Amniotic epithelial cell (primary cell): ENCODE results near the gene JAZF1.

ENCODE experiments used
- DNase-seq: peaks from one replicate; pipeline ENCODE4 v3.0.0-alpha.2; 2010; ENCODE audit warnings: low read depth

JAZF1 gene

DNA sequence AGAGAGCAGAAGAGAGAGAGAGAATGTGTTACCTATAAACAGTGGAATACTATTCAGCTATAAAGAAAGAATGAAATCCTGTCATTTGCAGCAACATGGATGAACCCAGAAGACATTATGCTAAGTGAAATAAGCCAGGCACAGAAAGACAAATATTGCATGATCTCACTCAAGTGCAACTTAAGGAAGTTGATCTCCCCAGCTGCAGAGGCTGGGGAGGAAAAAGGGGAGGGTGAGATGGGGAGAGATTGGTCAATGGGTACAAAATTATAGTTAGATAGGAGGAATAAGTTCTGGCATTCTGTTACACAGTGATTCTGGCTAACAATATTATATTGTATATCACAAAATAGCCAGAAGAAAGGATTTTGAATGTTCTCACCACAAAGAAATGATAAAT is 11.2 kb upstream of the JAZF1 start:
- no peak for DNase-seq

- no peak for DNase-seq
These were observed 10.6 kb upstream of the JAZF1 start for GRCh38 chr7:28191184-28191583.

- DNase-seq = peak; percentile 54
These were observed 9.6 kb upstream of the JAZF1 start for GRCh38 chr7:28190077-28190710.

GRCh38 chr7:28187012-28187411 is 6.4 kb upstream of the JAZF1 start:
- no peak for DNase-seq

GRCh38 chr7:28183627-28184026 is 3.0 kb upstream of the JAZF1 start:
- no peak for DNase-seq

DNA sequence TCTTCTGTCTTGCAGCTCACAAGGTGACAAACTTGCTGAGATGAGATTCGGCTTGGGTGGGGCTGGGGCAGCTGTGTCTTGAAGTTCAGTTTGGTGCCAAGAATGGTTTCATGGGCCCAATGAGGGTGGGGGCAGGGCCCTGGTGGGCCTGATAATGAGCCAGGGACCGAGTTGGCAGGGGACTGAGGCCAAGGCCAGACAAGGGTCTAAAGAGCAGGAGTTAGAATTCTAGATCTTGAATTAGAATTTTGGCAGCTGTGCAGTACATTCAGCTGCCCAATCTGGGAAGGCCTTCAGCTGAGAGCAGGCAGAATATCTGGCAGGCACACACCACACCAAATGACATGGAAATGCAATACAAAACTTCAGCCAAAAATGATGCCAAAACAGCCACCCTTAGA is 1.5 kb upstream of the JAZF1 start:
- no peak for DNase-seq

GRCh38 chr7:28181416-28181815 is 821 bp upstream of the JAZF1 start:
- no peak for DNase-seq

GRCh38 chr7:28180031-28180363 is 598 bp downstream of the JAZF1 start:
- DNase-seq = no peak

- no peak for DNase-seq
These were observed 1.2 kb downstream of the JAZF1 start for GRCh38 chr7:28179120-28180030.

DNA sequence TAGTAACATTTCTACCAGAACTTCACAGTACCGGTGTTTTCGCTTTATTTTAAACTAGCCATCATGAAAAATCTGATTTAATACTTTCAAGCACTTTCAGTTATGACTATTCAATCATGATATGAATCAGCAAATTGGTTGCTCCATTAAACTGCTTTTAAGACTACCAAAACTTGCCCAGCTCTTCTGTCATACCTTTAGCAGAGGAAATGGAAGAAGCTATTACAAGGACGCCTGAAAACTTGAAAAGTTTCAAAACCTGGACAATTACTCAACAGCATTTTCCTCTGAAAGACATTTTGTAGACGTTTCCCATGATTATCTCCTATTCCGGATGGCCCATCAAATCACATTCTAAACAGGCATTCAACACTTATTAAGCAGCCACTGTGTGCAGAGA is 2.0 kb downstream of the JAZF1 start:
- DNase-seq = no peak

DNA sequence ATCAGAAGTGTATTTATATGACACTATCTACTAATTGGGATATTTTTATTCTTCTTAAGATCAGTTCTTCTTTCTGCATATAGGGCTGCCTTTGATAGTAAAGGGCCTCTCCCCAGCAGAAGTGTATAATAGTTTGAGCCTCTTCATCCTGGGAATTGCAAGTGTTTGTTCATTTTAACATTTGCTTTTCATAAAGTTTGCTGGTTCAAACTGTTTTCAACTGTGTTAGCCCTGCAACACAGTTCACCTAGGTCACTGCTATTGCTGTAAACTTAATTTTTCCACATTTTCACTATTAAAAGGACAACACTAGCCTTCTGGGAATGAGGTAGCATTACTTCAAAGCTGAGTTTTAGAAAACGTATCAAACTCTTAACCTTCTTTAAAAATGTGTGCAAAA is 2.8 kb downstream of the JAZF1 start:
- DNase-seq = no peak

DNA sequence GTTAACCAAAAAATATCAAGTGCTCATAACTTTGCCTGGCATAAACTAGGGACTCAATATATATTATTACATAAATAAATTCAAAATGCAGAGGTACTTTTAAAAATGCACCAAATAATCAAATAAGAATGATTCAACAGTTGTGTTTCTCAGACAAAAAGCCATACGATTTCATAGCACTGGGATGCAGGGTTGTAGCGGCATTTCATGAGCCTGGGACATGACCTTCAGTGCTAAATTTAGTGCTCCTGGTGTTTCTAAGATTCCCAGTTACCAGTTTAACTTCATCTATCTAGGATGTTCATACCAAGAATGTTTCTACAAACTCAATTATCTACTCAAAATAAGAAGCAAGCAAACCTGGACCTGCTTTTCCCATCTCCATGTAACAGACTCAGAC is 4.0 kb downstream of the JAZF1 start:
- DNase-seq = no peak

- peak; percentile 37 for DNase-seq
These were observed 4.4 kb downstream of the JAZF1 start for GRCh38 chr7:28176174-28176573.

DNA sequence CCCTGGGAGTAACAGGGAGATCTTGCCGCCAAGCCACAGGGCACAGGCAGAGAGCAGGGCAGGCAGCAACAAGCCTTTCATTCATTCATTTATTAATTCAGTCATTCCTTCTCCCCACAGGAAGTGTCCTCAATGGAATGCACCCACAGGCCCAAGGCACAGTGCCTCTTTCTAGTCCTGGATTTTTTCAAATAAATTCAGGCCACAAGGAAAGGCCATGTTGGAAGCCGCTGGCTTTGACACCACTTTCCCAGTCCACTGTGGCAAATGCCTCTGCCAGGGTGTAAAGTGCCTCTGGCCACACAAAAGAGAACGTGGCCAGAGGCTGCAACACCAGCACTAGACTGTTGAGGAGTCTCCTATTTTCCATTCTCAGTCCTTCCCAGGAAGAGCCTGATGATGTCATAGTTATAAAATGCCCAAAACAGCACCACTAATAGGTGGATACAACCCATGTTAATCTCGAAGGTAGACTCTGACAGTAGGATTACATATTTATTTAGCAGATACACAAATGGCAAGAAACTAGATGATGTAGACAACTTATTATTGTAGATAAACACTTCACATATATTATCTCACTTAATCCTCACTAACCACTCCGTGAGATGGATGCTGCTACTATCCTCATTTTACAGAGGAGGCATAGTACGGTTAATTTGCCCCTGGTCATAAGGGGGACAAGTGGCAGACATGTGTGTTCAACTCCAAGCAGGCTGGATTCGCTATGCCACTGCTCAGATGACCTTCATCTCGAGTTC is 5.5 kb downstream of the JAZF1 start:
- DNase-seq = no peak

GRCh38 chr7:28174442-28174841 is 6.2 kb downstream of the JAZF1 start:
- no peak for DNase-seq

DNA sequence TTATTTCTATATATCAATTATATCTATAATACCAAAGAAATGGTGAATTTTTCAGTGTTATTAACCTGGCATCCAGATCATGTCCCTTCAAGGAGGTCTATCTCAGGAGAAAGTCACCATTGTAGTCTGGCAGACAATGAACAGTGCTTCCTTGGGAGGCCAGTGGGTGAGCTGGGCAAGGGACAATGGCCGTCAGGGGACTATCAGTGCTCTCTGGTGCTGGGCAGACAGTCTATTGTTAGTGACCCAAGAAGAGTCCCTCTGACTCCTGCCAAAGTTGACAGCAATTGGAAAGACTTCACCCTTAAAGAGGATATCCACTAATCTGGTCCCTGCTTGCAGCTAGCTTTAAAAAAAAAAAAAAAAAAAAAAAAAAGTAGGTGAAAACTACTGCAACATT is 7.1 kb downstream of the JAZF1 start:
- DNase-seq = no peak

GRCh38 chr7:28172958-28173357 is 7.6 kb downstream of the JAZF1 start:
- DNase-seq = no peak

DNA sequence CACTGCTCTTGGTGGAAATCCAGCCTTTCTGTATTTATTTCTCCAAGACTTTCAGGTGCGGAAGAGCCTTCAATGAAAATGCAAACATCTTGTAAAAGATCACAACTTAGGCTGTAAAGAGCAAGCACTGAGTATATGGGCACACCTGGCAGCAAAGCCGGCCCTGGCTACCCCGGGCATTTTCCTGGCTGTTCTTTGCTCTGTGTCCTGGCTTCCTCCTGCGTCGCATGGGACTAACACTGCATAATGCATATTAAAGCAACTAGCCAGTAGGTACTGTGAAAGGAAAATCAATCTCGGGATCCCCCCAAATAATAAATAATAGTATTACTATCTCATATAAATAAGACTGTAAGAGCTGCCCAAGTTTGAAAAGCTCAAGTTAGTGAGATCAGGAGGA is 9.9 kb downstream of the JAZF1 start:
- DNase-seq = no peak

DNA sequence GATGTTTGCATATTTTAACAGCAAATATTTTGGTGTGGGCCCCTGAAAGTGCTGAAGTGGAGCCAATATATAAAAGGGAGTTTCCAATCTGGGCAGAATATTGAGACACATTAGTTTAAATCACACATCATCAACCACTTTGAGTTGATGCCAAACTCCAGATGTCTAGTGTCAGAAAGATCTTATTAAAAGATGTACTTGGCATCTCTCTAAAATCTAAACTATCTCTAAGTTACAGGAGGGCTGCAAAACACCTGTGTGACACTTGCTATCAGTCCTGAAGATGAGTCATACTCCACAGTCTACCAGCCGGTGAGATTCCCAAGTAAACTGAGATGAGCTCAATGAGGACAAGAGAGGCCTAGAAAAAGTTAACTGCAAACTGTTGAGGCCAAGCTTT is 11.4 kb downstream of the JAZF1 start:
- DNase-seq = peak; percentile 52

- no peak for DNase-seq
These were observed 12.0 kb downstream of the JAZF1 start for GRCh38 chr7:28168393-28169158.

- DNase-seq = peak; percentile 90
These were observed 13.4 kb downstream of the JAZF1 start for GRCh38 chr7:28166982-28167715.
